Breast epithelium (tissue), 4 donors: Measurements from ENCODE around the gene UBL7. TPM values are rescaled to one million over a fixed set of nuclear protein-coding genes. Genes with fewer than 3 reads are reported as not detected.
"Not testable (repeated sequence)": the region's sequence is repeated elsewhere in the genome, so short reads cannot be mapped to it uniquely, and the experiment has no call there.

Experiments
- DNase-seq, 2 donors: peaks; one replicate each; pipeline ENCODE4 v3.0.0-alpha.2; 2019; ENCODE audit warnings: low spot score in 2 of 2
- H3K27ac ChIP-seq, 2 donors: fragments of 200-600 bp; sonication (generic) in 1 of 2; one replicate each; pipeline ENCODE4 v1.5.1; 2016 to 2019; ENCODE audit warnings: mild to moderate bottlenecking in 1 of 2
- H3K27me3 ChIP-seq, 2 donors: fragments of 200-600 bp; sonication (generic) in 1 of 2; one replicate each; pipeline versions ENCODE4 v1.5.1 to v1.6.0; 2017 to 2019; ENCODE audit warnings: control low read depth in 1 of 2, mild to moderate bottlenecking in 1 of 2
- H3K36me3 ChIP-seq: fragments of 200-600 bp; one replicate; pipeline ENCODE4 v1.5.1; 2019
- H3K4me1 ChIP-seq, 2 donors: fragments of 200-600 bp; sonication (generic); one replicate each; pipeline ENCODE4 v1.5.1; 2016 to 2019; ENCODE audit warnings: control low read depth in 1 of 2
- H3K4me3 ChIP-seq, 3 donors: fragments of 200-600 bp; sonication (generic); 1 replicate in 2 of 3; 2 replicates in 1 of 3; pipeline ENCODE4 v1.5.1; 2016 to 2019; ENCODE audit warnings: mild to moderate bottlenecking in 3 of 3, moderate library complexity in 2 of 3
- H3K9me3 ChIP-seq, 2 donors: fragments of 200-600 bp; sonication (generic) in 1 of 2; one replicate each; pipeline ENCODE4 v1.5.1; 2016 to 2019; ENCODE audit warnings: control low read depth in 1 of 2
- POLR2A ChIP-seq: fragments of 450-650 bp; IDR thresholded peaks from one replicate; pipeline ENCODE4 v1.6.1; 2016; ENCODE audit warnings: antibody characterized with exemption, mild to moderate bottlenecking, moderate library complexity
- POLR2AphosphoS5 ChIP-seq, 3 donors: sonication (generic); formaldehyde crosslinking; IDR thresholded peaks; one replicate each; pipeline ENCODE4 v1.6.1; 2017; ENCODE audit warnings: antibody characterized with exemption in 3 of 3
- intact Hi-C: fragments of 100-400 bp; cut with DNase I; formaldehyde crosslinking; loops from one replicate; pipeline ENCODE4 v1.15.1; 2023; ENCODE audit warnings: low total_unique reads
- total RNA-seq, 3 donors: library from RNA; depleted of rRNA; stranded (reverse); fragments of >200 nt; gene quantifications; one replicate each; pipeline ENCODE4 v1.1.0, GENCODE V29; 2016
- TF ChIP-seq, protein P1 (sequence below), 3 donors: fragments of 450-650 bp; IDR thresholded peaks; one replicate each; pipeline ENCODE4 v1.5.1; 2016 to 2017; ENCODE audit warnings: antibody characterized with exemption in 3 of 3, mild to moderate bottlenecking in 3 of 3, moderate library complexity in 3 of 3

The UBL7 gene
- total RNA-seq, 3 donors from 2014 or later = 39.0 to 48.9 (median 44.5) TPM

DNA sequence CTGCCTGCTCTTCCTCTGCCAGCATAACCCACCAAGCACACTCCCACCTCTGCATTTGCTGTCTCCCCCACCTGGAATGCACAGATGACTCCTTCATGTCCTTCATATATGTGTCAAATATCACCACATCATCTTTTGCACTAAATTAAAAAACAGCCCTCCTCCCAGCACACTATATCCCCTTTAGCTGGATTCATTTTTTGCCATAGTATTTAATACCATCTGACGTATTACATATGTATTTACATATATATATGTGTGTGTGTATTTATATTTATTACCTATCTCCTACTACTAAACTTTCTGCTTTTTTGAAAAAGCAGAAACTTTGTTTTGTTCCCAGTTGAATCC is 29.4 kb upstream of the UBL7 start:
- TF ChIP-seq POLR2A (no peak), POLR2AphosphoS5 (IDR thresholded peaks at IDR 0.05) (no peak)
- TF ChIP-seq, protein P1, sequence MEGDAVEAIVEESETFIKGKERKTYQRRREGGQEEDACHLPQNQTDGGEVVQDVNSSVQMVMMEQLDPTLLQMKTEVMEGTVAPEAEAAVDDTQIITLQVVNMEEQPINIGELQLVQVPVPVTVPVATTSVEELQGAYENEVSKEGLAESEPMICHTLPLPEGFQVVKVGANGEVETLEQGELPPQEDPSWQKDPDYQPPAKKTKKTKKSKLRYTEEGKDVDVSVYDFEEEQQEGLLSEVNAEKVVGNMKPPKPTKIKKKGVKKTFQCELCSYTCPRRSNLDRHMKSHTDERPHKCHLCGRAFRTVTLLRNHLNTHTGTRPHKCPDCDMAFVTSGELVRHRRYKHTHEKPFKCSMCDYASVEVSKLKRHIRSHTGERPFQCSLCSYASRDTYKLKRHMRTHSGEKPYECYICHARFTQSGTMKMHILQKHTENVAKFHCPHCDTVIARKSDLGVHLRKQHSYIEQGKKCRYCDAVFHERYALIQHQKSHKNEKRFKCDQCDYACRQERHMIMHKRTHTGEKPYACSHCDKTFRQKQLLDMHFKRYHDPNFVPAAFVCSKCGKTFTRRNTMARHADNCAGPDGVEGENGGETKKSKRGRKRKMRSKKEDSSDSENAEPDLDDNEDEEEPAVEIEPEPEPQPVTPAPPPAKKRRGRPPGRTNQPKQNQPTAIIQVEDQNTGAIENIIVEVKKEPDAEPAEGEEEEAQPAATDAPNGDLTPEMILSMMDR (IDR thresholded peaks at IDR 0.05) = no peak
- DNase-seq = no peak

GRCh38 chr15:74489518-74490338 is 28.8 kb upstream of the UBL7 start:
- H3K4me1 ChIP-seq = no peaks in the 10 kb centered on the region
- H3K27ac ChIP-seq = no peak overlapping the region
- H3K27me3 ChIP-seq = no peaks in the 10 kb centered on the region
- H3K36me3 ChIP-seq = no peaks in the 10 kb centered on the region
- DNase-seq = no peak
- H3K4me3 ChIP-seq = no peak overlapping the region
- TF ChIP-seq POLR2A = no peak
- TF ChIP-seq, protein P1 (IDR thresholded peaks at IDR 0.05) = peak in 2 of 3 donors; percentile 17 to 18
- no peak for TF ChIP-seq POLR2AphosphoS5 (IDR thresholded peaks at IDR 0.05)
- intact Hi-C loops = no loop called here
- no peaks in the 10 kb centered on the region for H3K9me3 ChIP-seq

More for the DNA sequence above, 29.4 kb upstream of the UBL7 start:
- Histone ChIP-seq H3K9me3 (no peaks in the 10 kb centered on the region), H3K27me3 (no peaks in the 10 kb centered on the region), H3K27ac (no peak overlapping the region), H3K36me3 (no peaks in the 10 kb centered on the region), H3K4me3 (no peak overlapping the region), H3K4me1 (no peaks in the 10 kb centered on the region)
- intact Hi-C loops = no loop called here

- intact Hi-C loops = no loop called here
- DNase-seq = no peak
- TF ChIP-seq POLR2AphosphoS5 (IDR thresholded peaks at IDR 0.05) (no peak), POLR2A (no peak)
- TF ChIP-seq, protein P1 (IDR thresholded peaks at IDR 0.05) = no peak
These were observed 27.8 kb upstream of the UBL7 start for GRCh38 chr15:74488776-74489175.

DNA sequence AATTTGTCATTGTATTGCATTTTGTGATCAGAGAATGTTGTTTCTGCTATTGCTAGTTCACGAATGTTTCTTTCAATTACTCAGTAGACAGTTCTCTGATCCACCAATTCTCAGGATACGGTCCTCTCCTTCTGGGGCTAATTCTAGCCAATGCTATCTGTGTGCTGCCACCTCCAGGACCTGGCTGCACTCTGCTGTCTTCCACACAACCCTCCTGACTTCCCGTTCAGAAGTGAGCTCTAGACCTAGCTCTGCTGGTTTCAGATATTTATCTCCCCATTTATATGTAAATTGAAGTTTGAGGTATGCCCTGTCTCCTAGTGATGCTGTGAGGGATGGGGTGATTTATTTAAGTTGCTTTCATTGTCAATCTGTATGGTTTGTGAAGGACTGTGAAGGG is 21.7 kb upstream of the UBL7 start:
- H3K4me3 ChIP-seq = no peak overlapping the region
- H3K27me3 ChIP-seq = no peaks in the 10 kb centered on the region
- TF ChIP-seq, protein P1 (IDR thresholded peaks at IDR 0.05) = no peak
- TF ChIP-seq POLR2A = no peak
- TF ChIP-seq POLR2AphosphoS5 (IDR thresholded peaks at IDR 0.05) = no peak
- no peaks in the 10 kb centered on the region for H3K9me3 ChIP-seq
- no peaks in the 10 kb centered on the region for H3K4me1 ChIP-seq
- H3K27ac ChIP-seq = no peak overlapping the region
- DNase-seq = no peak
- intact Hi-C loops = no loop called here
- no peaks in the 10 kb centered on the region for H3K36me3 ChIP-seq

More at GRCh38 chr15:74488776-74489175, 27.8 kb upstream of the UBL7 start:
- no peaks in the 10 kb centered on the region for H3K4me1 ChIP-seq
- H3K36me3 ChIP-seq = no peaks in the 10 kb centered on the region
- H3K9me3 ChIP-seq = no peaks in the 10 kb centered on the region
- no peaks in the 10 kb centered on the region for H3K27me3 ChIP-seq
- H3K4me3 ChIP-seq = no peak overlapping the region
- no peak overlapping the region for H3K27ac ChIP-seq

DNA sequence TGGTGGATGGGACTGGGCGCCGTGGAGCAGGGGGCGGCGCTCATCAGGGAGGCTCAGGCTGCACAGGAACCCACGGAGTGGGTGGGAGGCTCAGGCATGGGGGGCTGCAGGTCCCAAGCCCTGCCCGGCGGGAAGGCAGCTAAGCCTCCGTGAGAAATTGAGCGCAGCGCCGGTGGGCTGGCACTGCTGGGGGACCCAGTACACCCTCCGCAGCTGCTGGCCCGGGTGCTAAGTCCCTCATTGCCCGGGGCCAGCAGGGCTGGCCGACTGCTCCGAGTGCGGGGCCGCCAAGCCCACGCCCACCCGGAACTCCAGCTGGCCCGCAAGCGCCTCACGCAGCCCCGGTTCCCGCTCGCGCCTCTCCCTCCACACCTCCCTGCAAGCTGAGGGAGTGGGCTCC is 19.4 kb upstream of the UBL7 start:
- DNase-seq, H3K9me3 ChIP-seq, intact Hi-C loops, H3K27ac ChIP-seq, H3K36me3 ChIP-seq, H3K4me1 ChIP-seq, H3K4me3 ChIP-seq, H3K27me3 ChIP-seq: not testable (repeated sequence)

DNA sequence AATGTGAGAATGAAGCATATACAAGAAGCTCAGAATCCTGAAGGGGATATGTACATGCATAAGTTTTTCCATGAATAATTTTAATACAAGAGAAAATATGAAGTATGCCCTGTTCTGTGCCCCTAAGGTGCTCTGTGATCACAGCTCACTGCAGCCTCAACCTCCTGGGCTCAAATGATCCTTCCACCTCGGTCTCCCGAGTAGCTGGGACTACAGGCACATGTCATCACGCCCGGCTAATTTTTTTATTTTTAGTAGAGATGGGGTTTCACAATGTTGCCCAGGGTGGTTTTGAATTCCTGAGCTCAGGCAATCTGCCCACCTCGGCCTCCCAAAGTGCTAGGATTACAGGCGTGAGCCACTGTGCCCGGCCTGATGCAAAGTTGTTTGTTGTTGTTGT is 10.7 kb upstream of the UBL7 start:
- H3K4me1 ChIP-seq, intact Hi-C loops, H3K36me3 ChIP-seq, H3K27me3 ChIP-seq, H3K9me3 ChIP-seq, H3K4me3 ChIP-seq, H3K27ac ChIP-seq, DNase-seq: not testable (repeated sequence)
